A673 (cell line): Measurements from ENCODE around the gene CDYL. TPM values are rescaled to one million over a fixed set of nuclear protein-coding genes. Genes with fewer than 3 reads are reported as not detected.

Source experiments
- BruUV-seq: library from RNA; stranded (reverse); fragments of 400-500 nt; replicated peaks from 2 replicates; lab custom pipeline; 2021; lab: Mats Ljungman, UMichigan
- CTCF ChIA-PET: fragments of 300-600 bp; sonication (Branson Sonifier 250); formaldehyde crosslinking; loops from one replicate; lab custom pipeline; 2022; ENCODE audit warnings: antibody characterized with exemption; lab: Charles Lee
- POLR2A ChIA-PET: fragments of 300-600 bp; sonication (Branson Sonifier 250); formaldehyde crosslinking; loops from one replicate; lab custom pipeline; 2022; ENCODE audit warnings: antibody characterized with exemption; ENCODE audit not compliant: low non-redundant PET; lab: Charles Lee
- DNase-seq: peaks from one replicate; pipeline ENCODE4 v3.0.0-alpha.2; 2015; ENCODE audit warnings: low spot score
- H3K27ac ChIP-seq: fragments of 200-600 bp; sonication (generic); 2 replicates; pipeline ENCODE4 v1.5.1; 2016; ENCODE audit warnings: mixed run types, low read depth, mild to moderate bottlenecking, mixed read lengths, antibody characterized with exemption, low read length; ENCODE audit not compliant: poor library complexity, severe bottlenecking
- H3K27me3 ChIP-seq: fragments of 200-600 bp; sonication (generic); replicated peaks from 2 replicates; pipeline ENCODE4 v1.6.1; 2017; ENCODE audit warnings: mixed run types, low read depth, mild to moderate bottlenecking, mixed read lengths, antibody characterized with exemption, low read length; ENCODE audit not compliant: insufficient read depth, poor library complexity
- H3K36me3 ChIP-seq: fragments of 200-600 bp; sonication (generic); 2 replicates; pipeline ENCODE4 v1.6.1; 2016; ENCODE audit warnings: mixed run types, mild to moderate bottlenecking, mixed read lengths, antibody characterized with exemption, low read length; ENCODE audit not compliant: insufficient read depth, poor library complexity, severe bottlenecking
- H3K4me1 ChIP-seq: fragments of 200-600 bp; sonication (generic); 2 replicates; pipeline ENCODE4 v1.6.1; 2017; ENCODE audit warnings: mixed run types, mild to moderate bottlenecking, mixed read lengths, antibody characterized with exemption, low read length; ENCODE audit not compliant: insufficient read depth, poor library complexity, severe bottlenecking
- H3K4me3 ChIP-seq: fragments of 200-600 bp; sonication (generic); 2 replicates; pipeline ENCODE4 v1.5.1; 2016; ENCODE audit warnings: low read depth, mixed run types, mild to moderate bottlenecking, mixed read lengths, low read length; ENCODE audit not compliant: poor library complexity, severe bottlenecking
- H3K9me3 ChIP-seq: fragments of 200-600 bp; sonication (generic); 2 replicates; pipeline ENCODE4 v1.6.1; 2016; ENCODE audit warnings: mixed run types, low read depth, mild to moderate bottlenecking, mixed read lengths, antibody characterized with exemption, low read length; ENCODE audit not compliant: poor library complexity, severe bottlenecking
- CTCF ChIP-seq: fragments of 300-800, 200-600 bp; sonication (generic); conservative IDR thresholded peaks from 2 replicates; pipeline ENCODE4 v1.5.1; 2017; ENCODE audit warnings: low read depth, mild to moderate bottlenecking, antibody characterized with exemption, low read length, moderate library complexity, mixed read lengths
- EZH2 ChIP-seq: fragments of 200-600 bp; sonication (generic); IDR thresholded peaks from 2 replicates; pipeline ENCODE4 v1.6.1; 2017; ENCODE audit warnings: borderline replicate concordance, low read depth, mild to moderate bottlenecking, mixed read lengths, antibody characterized with exemption, low read length; ENCODE audit not compliant: poor library complexity, severe bottlenecking
- intact Hi-C: fragments of 100-400 bp; cut with micrococcal nuclease; formaldehyde crosslinking; loops from one replicate; pipeline ENCODE4 v1.10.0; 2022; ENCODE audit not compliant: unreplicated experiment
- total RNA-seq: library from RNA; stranded (reverse); gene quantifications from 2 replicates; pipeline ENCODE4 v1.2.3, GENCODE V29; 2021

Gene CDYL
- total RNA-seq, 1 experiment from 2014 or later: 57.6 TPM

- Histone ChIP-seq H3K4me3 (no peak overlapping the region), H3K27me3 (no peaks in the 10 kb centered on the region), H3K9me3 (no peaks in the 10 kb centered on the region), H3K4me1 (peaks cover 12% of the 10 kb centered on the region), H3K27ac (no peak overlapping the region), H3K36me3 (no peaks in the 10 kb centered on the region)
- TF ChIP-seq CTCF: no peak
- BruUV-seq: no TSS peak
- CTCF ChIA-PET: no interaction called here
- intact Hi-C loops: no loop called here
- no peak for DNase-seq
- POLR2A ChIA-PET: interaction anchor here (0.6 kb wide), 1 partner anchor 278 kb away, joined by 3 read pairs; the partner anchor contains the start of gene FARS2
Measured at GRCh38 chr6:4983322-4983721, 207.1 kb downstream of the CDYL start.

DNA sequence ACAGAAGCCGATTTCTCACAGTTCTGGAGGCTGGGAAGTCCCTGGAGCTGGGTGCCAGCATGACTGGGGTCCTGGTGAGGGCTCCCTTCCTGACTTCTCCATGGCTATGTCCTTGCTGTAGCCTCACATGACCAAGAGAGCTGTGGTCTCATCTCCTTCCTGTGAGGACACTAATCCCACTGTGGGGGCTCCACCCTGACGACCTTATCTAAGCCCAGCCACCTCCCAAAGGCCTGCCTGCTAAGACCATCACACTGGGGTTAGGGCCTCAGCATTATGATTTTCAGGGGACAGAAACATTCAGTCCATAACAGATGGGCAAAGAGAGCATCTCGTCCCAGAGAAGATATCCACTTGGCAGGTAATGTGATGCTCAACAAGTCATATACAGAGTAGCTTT, 210.8 kb downstream of the CDYL start:
- no peak for DNase-seq
- TF ChIP-seq EZH2 (no peak), CTCF (no peak)
- CTCF ChIA-PET: no interaction called here
- Histone ChIP-seq H3K36me3 (no peaks in the 10 kb centered on the region), H3K27ac (no peak overlapping the region), H3K4me1 (peaks cover 12% of the 10 kb centered on the region), H3K9me3 (no peaks in the 10 kb centered on the region), H3K4me3 (no peak overlapping the region), H3K27me3 (no peaks in the 10 kb centered on the region)
- no TSS peak for BruUV-seq
- POLR2A ChIA-PET: interaction anchor here (0.8 kb wide), 1 partner anchor 204 kb away, joined by 4 read pairs; no protein-coding TSS in a partner anchor
- intact Hi-C loops: no loop called here

- intact Hi-C loops: no loop called here
- TF ChIP-seq EZH2: no peak
- TF ChIP-seq CTCF: no peak
- BruUV-seq: no TSS peak
- no peak overlapping the region for H3K27ac ChIP-seq
- POLR2A ChIA-PET: interaction anchor here (0.8 kb wide), 1 partner anchor 203 kb away, joined by 4 read pairs; no protein-coding TSS in a partner anchor
- no peak overlapping the region for H3K4me3 ChIP-seq
- H3K27me3 ChIP-seq: no peaks in the 10 kb centered on the region
- H3K9me3 ChIP-seq: no peaks in the 10 kb centered on the region
- CTCF ChIA-PET: no interaction called here
- DNase-seq: no peak
- H3K36me3 ChIP-seq: no peaks in the 10 kb centered on the region
- peaks cover 12% of the 10 kb centered on the region for H3K4me1 ChIP-seq
Measured at GRCh38 chr6:4987432-4987831, 211.2 kb downstream of the CDYL start.
